ENCODE data around the gene RBPMS2. TPM values are rescaled to one million over a fixed set of nuclear protein-coding genes. Genes with fewer than 3 reads are reported as not detected.

Gene RBPMS2
- polyA plus RNA-seq, 1 donor (not counting 4 experiments of a cell fraction or from before 2014, with no cell fraction given) = not detected

GRCh38 chr15:64705006-64705405, 70.4 kb downstream of the RBPMS2 start:
- no peak overlapping the region for H3K4me3 ChIP-seq (ENCODE audit: control insufficient read depth in 2 of 3, extremely low read depth in 1 of 3, insufficient read depth in 2 of 3, low read depth in 1 of 3, low read length in 3 of 3)
- no peak for TF ChIP-seq EZH2 (IDR thresholded peaks at IDR 0.05; ENCODE audit: low read length)
- no peak overlapping the region for H3K9ac ChIP-seq (ENCODE audit: control insufficient read depth, extremely low read depth, insufficient read depth, low read length)
- H3K79me2 ChIP-seq (ENCODE audit: control insufficient read depth, insufficient read depth, low read length) = peaks cover 28% of the 10 kb centered on the region
- dilution Hi-C loops (cut with MboI; ENCODE audit: extremely low pct_ligation_motif_present, low sequenced_read_pairs) = no loop called here
- H3K36me3 ChIP-seq (ENCODE audit: control insufficient read depth in 2 of 2, extremely low read depth in 1 of 2, insufficient read depth in 2 of 2, low read length in 2 of 2) = peaks cover 0 to 2% of the 10 kb centered on the region in 2 experiments
- FAIRE-seq (no peak), DNase-seq (ENCODE audit: low read depth, low spot score) (no peak)
- no peaks in the 10 kb centered on the region for H3K27me3 ChIP-seq (ENCODE audit: control insufficient read depth, extremely low read depth, insufficient read depth, low read length)
- peaks cover 3% of the 10 kb centered on the region for H4K20me1 ChIP-seq (ENCODE audit: control insufficient read depth, extremely low read depth, insufficient read depth, low read length)
- peaks cover 27% of the 10 kb centered on the region for H3K4me1 ChIP-seq (ENCODE audit: control insufficient read depth, extremely low read depth, insufficient read depth, low read length)
- no peak overlapping the region for H3K27ac ChIP-seq (ENCODE audit: control insufficient read depth, insufficient read depth, low read length)
- H3K9me3 ChIP-seq (ENCODE audit: control insufficient read depth, low read depth, low read length) = no peaks in the 10 kb centered on the region
- peaks cover 11% of the 10 kb centered on the region for H3K9me1 ChIP-seq (ENCODE audit: control insufficient read depth, extremely low read depth, insufficient read depth, low read length)
- H3K4me2 ChIP-seq (ENCODE audit: control insufficient read depth, extremely low read depth, insufficient read depth, low read depth, low read length) = no peak overlapping the region
- H2AFZ ChIP-seq (ENCODE audit: control insufficient read depth, low read length) = no peak overlapping the region

GRCh38 chr15:64703632-64703959, 71.8 kb downstream of the RBPMS2 start:
- H4K20me1 ChIP-seq (ENCODE audit: control insufficient read depth, extremely low read depth, insufficient read depth, low read length) = peaks cover 3% of the 10 kb centered on the region
- peaks cover 0 to 5% of the 10 kb centered on the region in 2 experiments for H3K36me3 ChIP-seq (ENCODE audit: control insufficient read depth in 2 of 2, extremely low read depth in 1 of 2, insufficient read depth in 2 of 2, low read length in 2 of 2)
- dilution Hi-C loops (cut with MboI; ENCODE audit: extremely low pct_ligation_motif_present, low sequenced_read_pairs) = no loop called here
- peak overlapping the region; percentile 86 to 90 (median 88) for H3K4me3 ChIP-seq (ENCODE audit: control insufficient read depth in 2 of 3, extremely low read depth in 1 of 3, insufficient read depth in 2 of 3, low read depth in 1 of 3, low read length in 3 of 3)
- FAIRE-seq (peak; percentile 67), DNase-seq (ENCODE audit: low read depth, low spot score) (no peak)
- H3K4me2 ChIP-seq (ENCODE audit: control insufficient read depth, extremely low read depth, insufficient read depth, low read depth, low read length) = peak overlapping the region; percentile 86
- H3K27ac ChIP-seq (ENCODE audit: control insufficient read depth, insufficient read depth, low read length) = peak overlapping the region; percentile 73
- peaks cover 40% of the 10 kb centered on the region for H3K4me1 ChIP-seq (ENCODE audit: control insufficient read depth, extremely low read depth, insufficient read depth, low read length)
- no peaks in the 10 kb centered on the region for H3K9me3 ChIP-seq (ENCODE audit: control insufficient read depth, low read depth, low read length)
- H3K27me3 ChIP-seq (ENCODE audit: control insufficient read depth, extremely low read depth, insufficient read depth, low read length) = no peaks in the 10 kb centered on the region
- peaks cover 42% of the 10 kb centered on the region for H3K79me2 ChIP-seq (ENCODE audit: control insufficient read depth, insufficient read depth, low read length)
- TF ChIP-seq CTCF (optimal IDR thresholded peaks at IDR 0.05 in 1 of 3, IDR thresholded peaks at IDR 0.05 in 1 of 3, conservative IDR thresholded peaks at IDR 0.05 in 1 of 3; ENCODE audit: extremely low read depth in 1 of 3, insufficient read depth in 2 of 3, low read length in 3 of 3) = no peak
- TF ChIP-seq EZH2 (IDR thresholded peaks at IDR 0.05; ENCODE audit: low read length) = no peak
- peak overlapping the region; percentile 99 for H2AFZ ChIP-seq (ENCODE audit: control insufficient read depth, low read length)
- peak overlapping the region; percentile 80 for H3K9ac ChIP-seq (ENCODE audit: control insufficient read depth, extremely low read depth, insufficient read depth, low read length)
- peaks cover 14% of the 10 kb centered on the region for H3K9me1 ChIP-seq (ENCODE audit: control insufficient read depth, extremely low read depth, insufficient read depth, low read length)

All from keratinocyte (primary cell).